ENCODE results near the gene CDY1B.
"Not testable (repeated sequence)": the region's sequence is repeated elsewhere in the genome, so short reads cannot be mapped to it uniquely, and the experiment has no call there.

Gene CDY1B, protein sequence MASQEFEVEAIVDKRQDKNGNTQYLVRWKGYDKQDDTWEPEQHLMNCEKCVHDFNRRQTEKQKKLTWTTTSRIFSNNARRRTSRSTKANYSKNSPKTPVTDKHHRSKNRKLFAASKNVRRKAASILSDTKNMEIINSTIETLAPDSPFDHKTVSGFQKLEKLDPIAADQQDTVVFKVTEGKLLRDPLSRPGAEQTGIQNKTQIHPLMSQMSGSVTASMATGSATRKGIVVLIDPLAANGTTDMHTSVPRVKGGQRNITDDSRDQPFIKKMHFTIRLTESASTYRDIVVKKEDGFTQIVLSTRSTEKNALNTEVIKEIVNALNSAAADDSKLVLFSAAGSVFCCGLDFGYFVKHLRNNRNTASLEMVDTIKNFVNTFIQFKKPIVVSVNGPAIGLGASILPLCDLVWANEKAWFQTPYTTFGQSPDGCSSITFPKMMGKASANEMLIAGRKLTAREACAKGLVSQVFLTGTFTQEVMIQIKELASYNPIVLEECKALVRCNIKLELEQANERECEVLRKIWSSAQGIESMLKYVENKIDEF

DNA sequence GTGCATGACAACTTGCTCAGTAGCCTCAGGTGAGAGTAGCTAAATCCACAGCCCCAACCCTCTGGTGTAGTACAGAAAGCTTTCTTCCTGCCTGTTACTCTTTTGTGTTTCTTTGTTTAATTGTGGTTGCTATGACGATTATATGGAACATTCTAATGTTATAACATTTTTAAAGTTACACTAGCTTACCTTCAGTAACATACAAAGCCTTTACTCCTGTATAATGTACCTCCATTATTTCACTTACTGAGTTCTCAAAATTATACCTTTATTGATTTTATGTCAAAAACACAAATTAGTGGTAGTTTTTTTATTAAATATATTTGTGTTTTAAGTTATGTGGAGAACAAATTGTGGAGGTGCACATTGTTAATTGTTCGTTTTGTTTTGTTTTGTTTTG, at the start of gene CDY1B:
TSS of gene CDY1B (minus strand) at position 101 of the 400 bp plus-strand sequence. CDS start 331 bp downstream, outside the sequence.
- not testable (repeated sequence) for H3K4me1 ChIP-seq (ENCODE audit: control insufficient read depth, insufficient read depth, low read length); H3K27me3 ChIP-seq (ENCODE audit: control insufficient read depth, insufficient read depth, low read length); H3K9ac ChIP-seq (ENCODE audit: low read length); H3K9me3 ChIP-seq (ENCODE audit: control insufficient read depth, low read length); H3K4me3 ChIP-seq (ENCODE audit: low read length); H3K36me3 ChIP-seq (ENCODE audit: control insufficient read depth, insufficient read depth, low read length)

DNA sequence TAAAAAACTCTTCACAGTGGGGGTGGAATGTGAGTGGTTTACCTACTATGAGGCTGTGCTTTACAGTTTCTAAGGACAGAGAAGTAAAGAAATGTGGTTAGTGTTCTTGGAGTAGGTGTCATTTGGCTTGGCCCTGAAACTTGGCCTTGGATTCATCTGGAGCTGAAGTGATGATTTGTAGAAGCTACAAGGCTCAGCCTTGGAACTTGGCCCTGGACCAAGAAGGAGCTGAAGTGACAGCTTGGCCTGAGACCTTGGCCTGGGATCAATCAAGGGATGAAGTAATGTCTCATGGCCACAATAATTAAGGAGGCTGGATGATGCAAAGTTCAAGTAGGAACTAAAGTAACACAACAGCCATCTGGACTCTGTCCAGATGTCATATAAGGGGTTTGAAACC, 1.7 kb upstream of the CDY1B start:
- not testable (repeated sequence) for H3K4me1 ChIP-seq (ENCODE audit: control insufficient read depth, insufficient read depth, low read length); H3K4me3 ChIP-seq (ENCODE audit: low read length); H3K36me3 ChIP-seq (ENCODE audit: control insufficient read depth, insufficient read depth, low read length); H3K9ac ChIP-seq (ENCODE audit: low read length); H3K9me3 ChIP-seq (ENCODE audit: control insufficient read depth, low read length); H3K27me3 ChIP-seq (ENCODE audit: control insufficient read depth, insufficient read depth, low read length)

DNA sequence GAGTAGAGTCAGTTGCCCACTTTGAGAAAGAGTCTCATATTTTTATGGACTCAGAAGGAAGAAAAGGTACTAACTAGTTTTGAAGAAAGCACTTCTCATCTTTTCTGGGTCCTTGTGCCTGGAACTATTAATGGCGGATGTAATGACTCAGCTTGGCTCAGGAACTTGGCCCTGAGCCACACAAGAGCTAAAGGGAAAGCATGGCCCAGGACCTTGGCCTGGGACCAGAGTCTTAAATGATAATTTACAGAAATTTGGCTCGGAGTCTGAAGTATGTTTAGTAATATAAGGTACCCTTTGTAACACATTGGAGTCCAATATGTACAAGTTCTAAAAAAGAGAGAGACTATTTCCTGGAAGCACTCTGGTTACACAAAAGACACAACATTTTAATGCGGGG, 4.6 kb downstream of the CDY1B start:
- H3K4me3 ChIP-seq (ENCODE audit: low read length); H3K27me3 ChIP-seq (ENCODE audit: control insufficient read depth, insufficient read depth, low read length); H3K4me1 ChIP-seq (ENCODE audit: control insufficient read depth, insufficient read depth, low read length); H3K36me3 ChIP-seq (ENCODE audit: control insufficient read depth, insufficient read depth, low read length); H3K9me3 ChIP-seq (ENCODE audit: control insufficient read depth, low read length); H3K9ac ChIP-seq (ENCODE audit: low read length): not testable (repeated sequence)

DNA sequence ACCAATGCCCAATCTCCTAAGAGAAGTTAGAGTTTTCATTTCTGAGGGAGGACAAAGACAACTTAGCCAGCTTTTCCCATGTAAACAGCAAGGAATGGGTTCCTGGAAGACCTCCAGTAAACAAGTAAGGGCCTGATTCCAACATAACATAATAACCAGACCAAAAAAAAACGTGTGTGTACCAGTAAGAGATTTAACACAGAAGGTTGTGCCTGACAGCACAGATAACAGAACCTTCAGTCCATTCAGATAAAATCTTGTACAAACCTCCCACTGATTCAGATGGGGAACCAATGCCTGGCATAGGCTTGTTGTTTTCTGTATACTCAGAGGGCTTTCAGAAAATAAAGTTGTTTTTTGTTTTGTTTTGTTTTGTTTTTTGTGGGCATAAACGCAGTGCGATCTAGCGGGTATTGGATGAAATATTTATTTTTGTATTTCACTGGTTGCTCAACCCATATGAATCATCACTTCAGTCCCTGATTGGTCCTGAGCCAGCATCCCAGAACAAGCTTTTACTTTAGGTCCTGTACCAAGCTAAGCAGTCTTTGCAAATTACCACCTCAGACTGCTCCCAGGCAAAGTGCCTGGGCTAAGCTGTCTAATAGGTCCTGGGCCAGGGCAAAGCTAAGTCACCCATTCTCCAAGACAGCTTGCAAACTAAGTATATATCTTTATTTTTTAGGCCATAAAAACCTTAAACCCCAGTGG, 8.7 kb downstream of the CDY1B start:
- not testable (repeated sequence) for H3K9me3 ChIP-seq (ENCODE audit: control insufficient read depth, low read length); H3K4me1 ChIP-seq (ENCODE audit: control insufficient read depth, insufficient read depth, low read length); H3K27me3 ChIP-seq (ENCODE audit: control insufficient read depth, insufficient read depth, low read length); H3K4me3 ChIP-seq (ENCODE audit: low read length); H3K9ac ChIP-seq (ENCODE audit: low read length); H3K36me3 ChIP-seq (ENCODE audit: control insufficient read depth, insufficient read depth, low read length)

DNA sequence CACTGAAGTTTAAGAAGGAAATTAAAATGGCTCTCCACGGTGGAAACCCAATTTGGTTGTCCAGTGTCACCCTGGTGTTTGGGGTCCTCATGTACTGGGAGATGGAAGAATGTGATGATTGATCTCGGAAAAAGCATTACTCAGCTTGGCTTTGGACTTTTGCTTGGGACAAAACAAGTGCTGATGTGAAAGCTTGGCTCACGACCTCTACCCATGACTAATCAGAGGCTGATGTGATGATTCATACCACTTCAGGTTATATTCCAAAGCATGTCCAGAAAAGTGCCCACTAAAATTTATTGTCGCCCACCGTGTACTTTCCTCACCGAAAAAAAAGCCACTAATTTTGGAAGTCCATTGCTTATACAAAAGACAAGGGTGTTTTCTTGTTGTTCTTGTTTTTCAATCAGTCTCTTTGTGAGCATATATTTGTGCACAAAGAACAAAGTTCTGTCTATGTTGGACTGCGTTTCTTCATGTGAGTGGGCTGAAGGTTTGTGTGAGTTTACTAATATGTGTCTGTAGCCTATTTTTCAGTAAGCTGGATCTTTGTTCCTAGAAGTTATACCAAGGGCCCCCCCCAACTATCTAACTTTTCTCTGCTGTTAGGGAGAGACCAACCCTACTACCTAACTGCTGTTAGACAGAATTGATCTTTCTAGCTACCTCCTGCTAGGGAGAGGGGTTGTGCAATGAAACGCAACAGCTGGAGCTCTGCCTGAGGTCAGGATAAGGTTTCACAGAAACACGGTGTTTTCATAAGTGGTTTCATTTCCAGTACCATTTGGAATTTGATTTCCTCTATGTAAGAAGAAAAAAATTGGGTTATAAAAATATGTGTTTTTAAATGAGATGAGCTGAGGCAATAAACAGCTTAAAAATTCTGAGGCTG, 21.4 kb downstream of the CDY1B start:
- not testable (repeated sequence) for H3K27me3 ChIP-seq (ENCODE audit: control insufficient read depth, insufficient read depth, low read length); H3K9me3 ChIP-seq (ENCODE audit: control insufficient read depth, low read length); H3K4me3 ChIP-seq (ENCODE audit: low read length); H3K4me1 ChIP-seq (ENCODE audit: control insufficient read depth, insufficient read depth, low read length); H3K9ac ChIP-seq (ENCODE audit: low read length); H3K36me3 ChIP-seq (ENCODE audit: control insufficient read depth, insufficient read depth, low read length)
